ENCODE data around the gene TNFRSF14.

Gene TNFRSF14

DNA sequence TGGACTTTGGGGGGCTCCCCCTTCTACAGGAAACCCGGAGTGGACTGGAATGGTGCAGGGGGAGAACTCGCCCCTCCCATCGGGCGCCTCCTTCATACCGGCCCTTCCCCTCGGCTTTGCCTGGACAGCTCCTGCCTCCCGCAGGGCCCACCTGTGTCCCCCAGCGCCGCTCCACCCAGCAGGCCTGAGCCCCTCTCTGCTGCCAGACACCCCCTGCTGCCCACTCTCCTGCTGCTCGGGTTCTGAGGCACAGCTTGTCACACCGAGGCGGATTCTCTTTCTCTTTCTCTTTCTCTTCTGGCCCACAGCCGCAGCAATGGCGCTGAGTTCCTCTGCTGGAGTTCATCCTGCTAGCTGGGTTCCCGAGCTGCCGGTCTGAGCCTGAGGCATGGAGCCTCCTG, at the start of gene TNFRSF14:
Gene TNFRSF14 (plus strand): TSS at position 95 of the 401 bp plus-strand sequence. CDS start 294 bp downstream, at position 389.
- DNase-seq, result no peak

GRCh38 chr1:2506901-2507565, 49.1 kb upstream of the TNFRSF14 start:
- no peak for DNase-seq

DNA sequence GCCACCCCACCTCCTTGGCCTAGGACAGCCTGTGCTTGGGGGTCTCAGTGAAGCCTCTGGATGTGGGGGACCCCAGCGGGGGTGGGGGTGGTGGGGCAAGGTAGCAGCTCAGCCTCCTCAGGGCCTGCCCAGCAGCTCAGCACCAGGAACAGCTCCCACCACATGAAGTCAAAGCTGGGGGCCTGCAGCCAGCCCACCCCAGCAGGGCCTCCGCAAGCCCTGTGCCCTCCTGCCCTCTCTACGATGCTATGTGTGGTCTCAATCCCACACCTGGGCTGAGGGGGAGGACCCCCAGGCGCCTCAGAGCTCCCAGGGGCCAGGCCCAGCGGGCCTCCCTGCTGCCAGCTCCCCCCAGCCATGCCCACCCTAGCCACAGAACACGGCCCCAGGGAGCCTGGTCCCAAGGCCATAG, 48.4 kb upstream of the TNFRSF14 start:
- no peak for DNase-seq

DNA sequence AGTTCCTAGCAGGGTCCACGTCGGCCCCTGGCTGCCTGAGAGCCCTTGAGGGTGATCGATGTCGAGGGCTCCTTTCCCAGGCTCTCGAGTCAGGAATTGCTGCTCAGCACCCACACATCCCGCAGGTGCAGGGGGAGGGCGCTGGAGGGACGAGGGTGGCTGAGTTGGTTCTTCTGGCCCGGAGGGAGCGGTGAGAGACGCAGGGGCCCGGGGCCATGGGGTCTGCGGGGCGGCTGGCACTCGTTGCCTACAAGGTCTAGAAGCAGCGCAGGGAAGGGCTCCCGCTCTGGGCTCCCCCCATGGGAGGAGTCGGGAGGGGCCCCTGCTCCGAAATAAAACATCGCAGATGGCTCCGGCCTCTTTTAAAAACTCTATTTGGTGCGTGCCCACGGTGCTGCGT, 48.0 kb upstream of the TNFRSF14 start:
- DNase-seq, result no peak

GRCh38 chr1:2508751-2509150, 47.4 kb upstream of the TNFRSF14 start:
- no peak for DNase-seq

- no peak for DNase-seq
These were observed 46.6 kb upstream of the TNFRSF14 start for GRCh38 chr1:2509589-2509988.

- no peak for DNase-seq
These were observed 45.6 kb upstream of the TNFRSF14 start for GRCh38 chr1:2510366-2511155.

DNA sequence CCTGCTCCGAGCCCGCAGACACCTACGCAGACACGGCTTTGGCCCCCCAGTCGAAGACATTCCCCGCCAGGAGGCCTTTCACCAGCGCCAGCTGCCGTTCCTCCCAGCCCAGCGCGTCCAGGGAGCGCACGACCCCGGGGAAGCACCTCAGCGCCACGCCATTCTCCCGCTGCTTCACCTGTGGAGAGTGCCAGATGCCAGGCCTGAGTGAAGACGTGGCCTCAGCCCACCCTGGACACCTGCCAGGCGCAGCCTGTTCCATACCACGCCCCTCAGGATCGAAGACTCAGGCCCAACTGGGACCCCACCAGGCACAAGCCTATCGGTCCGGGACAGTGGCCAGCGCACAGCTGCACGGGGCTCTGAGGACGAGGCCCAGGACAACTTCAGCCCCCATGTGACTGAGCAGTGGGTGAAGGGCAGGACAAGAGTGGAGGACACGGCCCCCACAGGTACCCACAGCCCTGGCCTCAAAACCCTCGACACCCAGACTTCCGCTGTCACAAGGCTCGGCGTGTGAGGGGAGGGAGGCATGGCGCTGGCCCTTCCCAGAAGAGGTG, 43.2 kb upstream of the TNFRSF14 start:
- no peak for DNase-seq

DNA sequence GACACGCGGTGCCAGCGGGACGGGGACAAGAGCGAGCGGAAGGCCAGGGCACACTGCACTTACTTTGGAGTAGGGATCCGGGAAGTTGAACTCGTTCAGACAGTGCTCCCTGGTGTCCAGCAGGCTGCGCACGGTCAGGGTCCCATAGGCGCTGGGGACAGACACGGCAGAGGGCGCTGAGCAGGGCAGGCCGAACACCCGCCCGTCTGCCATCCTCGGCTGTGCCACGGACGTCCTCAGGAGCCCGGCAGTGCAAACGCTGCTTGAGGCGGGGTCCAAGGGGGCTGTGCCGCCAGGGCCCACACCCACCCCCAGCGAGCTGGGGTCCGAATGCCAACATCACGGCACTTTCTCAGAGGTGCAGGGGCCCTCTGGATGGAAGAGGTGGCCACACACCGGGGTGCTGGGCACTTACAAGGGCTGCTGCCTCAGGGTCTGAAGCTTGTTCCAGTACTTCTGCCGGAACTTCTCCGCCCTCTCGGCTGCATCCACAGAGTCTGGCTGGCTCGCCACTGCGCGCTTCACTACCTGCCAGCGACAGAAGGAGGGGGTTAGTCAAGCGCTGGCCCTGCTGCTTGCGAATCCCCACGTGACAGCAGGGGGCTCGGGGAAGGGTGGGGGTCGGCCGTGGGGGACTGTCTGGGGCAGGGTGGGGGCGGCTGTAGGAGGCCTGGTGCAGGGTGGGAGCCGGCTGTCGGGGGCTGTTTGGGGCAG, 42.1 kb upstream of the TNFRSF14 start:
- DNase-seq, result no peak

- DNase-seq, result no peak
These were observed 41.1 kb upstream of the TNFRSF14 start for GRCh38 chr1:2514863-2515762.

- no peak for DNase-seq
These were observed 40.4 kb upstream of the TNFRSF14 start for GRCh38 chr1:2515763-2516080.

DNA sequence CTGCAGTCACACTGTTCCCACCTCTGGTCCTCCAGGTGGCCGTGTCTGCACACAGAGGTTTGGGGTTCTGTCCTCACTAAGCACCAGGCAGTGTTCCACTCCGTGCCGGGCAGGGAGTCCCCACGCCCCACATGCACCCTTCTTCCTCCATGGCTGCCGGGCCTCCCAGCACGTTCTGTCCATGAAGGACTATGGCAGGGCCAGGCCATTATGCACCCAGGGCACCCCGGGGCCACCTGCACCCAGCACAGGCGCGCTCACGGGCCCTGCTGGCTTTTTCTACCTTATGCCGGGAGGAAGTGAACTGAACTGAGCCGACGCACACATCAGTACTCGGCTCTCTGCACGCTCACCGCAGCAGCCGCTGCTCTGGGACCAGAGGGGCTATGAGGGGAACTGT, 40.0 kb upstream of the TNFRSF14 start:
- DNase-seq, result no peak

- no peak for DNase-seq
These were observed 39.2 kb upstream of the TNFRSF14 start for GRCh38 chr1:2516946-2517345.

DNA sequence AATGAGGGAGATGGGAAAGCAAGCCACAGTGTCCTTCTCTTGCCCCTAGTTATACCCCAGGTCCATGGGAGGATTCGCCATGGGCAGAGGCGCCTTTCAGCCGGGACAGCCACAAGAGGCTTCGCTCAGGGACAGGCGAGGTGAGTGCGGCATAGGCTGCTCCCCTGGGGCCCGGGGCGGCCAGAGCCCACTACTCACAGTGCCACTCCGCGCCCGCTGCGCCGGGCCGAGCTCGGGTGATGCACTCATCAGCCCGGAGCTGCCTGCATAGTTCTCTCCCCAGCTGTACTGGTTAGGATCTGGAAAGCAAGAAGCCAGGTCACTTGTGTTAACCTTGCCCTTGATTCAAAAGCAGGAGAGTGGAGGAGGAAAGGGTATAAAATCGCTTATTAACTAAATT, 38.2 kb upstream of the TNFRSF14 start:
- DNase-seq, result no peak

- no peak for DNase-seq
These were observed 37.6 kb upstream of the TNFRSF14 start for GRCh38 chr1:2518528-2518927.

- DNase-seq, result no peak
These were observed 37.0 kb upstream of the TNFRSF14 start for GRCh38 chr1:2519029-2519685.

GRCh38 chr1:2519729-2520128, 36.4 kb upstream of the TNFRSF14 start:
- no peak for DNase-seq

DNA sequence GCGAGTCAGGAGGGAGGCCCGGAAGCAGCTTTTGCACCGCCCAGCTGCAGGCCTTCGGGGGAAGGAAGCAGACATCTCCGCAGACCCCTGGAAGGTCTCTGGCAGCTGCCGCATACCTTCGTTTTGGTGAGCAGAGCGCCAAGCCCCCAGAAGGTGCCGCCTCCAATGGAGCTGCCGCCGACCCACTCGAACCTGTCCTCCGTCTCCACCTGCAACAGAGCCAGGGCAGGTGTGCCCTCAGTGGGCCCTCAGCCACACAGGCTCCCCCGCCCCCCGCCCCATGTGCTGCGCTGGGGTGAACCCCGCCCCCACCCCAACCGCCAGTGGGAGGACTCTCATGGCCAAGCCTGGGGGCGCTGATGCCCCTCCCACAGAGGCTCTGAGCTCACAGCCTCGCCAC, 36.0 kb upstream of the TNFRSF14 start:
- DNase-seq, result no peak

GRCh38 chr1:2520806-2521205, 35.4 kb upstream of the TNFRSF14 start:
- no peak for DNase-seq

- no peak for DNase-seq
These were observed 33.9 kb upstream of the TNFRSF14 start for GRCh38 chr1:2522230-2522629.

DNA sequence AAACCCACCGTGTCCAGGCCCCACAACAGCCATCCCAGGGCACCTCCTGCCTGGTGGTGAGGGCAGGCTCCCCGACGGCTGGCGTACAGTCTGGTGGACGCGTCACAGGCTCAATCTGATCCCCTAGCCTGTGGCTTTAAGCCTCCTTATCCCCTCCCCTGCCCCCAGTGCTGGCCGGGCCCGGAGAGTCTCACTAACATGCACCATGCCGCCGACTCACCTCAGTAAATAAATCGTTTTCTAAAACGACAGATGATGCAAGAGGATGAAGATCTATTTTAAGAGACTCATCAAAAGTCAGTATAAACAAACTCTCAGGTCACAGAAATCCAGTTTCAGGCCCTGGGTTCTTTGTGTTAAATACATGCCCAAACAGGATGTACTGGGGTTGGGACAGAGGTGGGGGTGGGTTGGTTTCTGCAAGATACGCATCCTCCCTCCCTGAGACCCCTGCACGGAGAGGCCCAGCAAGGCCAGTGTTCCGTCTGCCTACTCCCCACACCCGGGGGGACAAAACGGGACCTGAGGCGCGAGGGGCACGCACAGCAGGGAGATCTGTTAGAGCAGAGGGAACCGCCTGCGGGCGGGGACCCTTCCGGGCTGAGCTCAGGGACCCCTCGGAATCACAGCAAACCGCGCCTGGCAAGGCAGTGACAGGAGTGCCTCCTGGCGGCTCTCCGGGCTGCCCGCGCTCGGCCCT, 32.8 kb upstream of the TNFRSF14 start:
- no peak for DNase-seq
